HepG2 (cell line): ENCODE measurements around the gene THUMPD1. TPM values are rescaled to one million over a fixed set of nuclear protein-coding genes. Genes with fewer than 3 reads are reported as not detected.

Experiments
- EEA1 ChIP-seq: sonication (generic); formaldehyde crosslinking; IDR thresholded peaks from 2 replicates; pipeline ENCODE4 v1.5.1; 2020; ENCODE audit warnings: mild to moderate bottlenecking, missing genetic modification reagents, borderline replicate concordance
- FOXC1 ChIP-seq: sonication (generic); formaldehyde crosslinking; IDR thresholded peaks from 2 replicates; pipeline ENCODE4 v1.8.0; 2022; ENCODE audit warnings: mild to moderate bottlenecking, missing genetic modification reagents, borderline replicate concordance
- FOXJ3 ChIP-seq: sonication (generic); formaldehyde crosslinking; IDR thresholded peaks from 2 replicates; pipeline ENCODE4 v1.4.0; 2020; ENCODE audit warnings: missing genetic modification reagents, mild to moderate bottlenecking, borderline replicate concordance
- FOXO1 ChIP-seq: sonication (generic); formaldehyde crosslinking; IDR thresholded peaks from 2 replicates; pipeline ENCODE4 v1.4.0; 2020; ENCODE audit warnings: missing genetic modification reagents
- GZF1 ChIP-seq: sonication (generic); formaldehyde crosslinking; IDR thresholded peaks from 2 replicates; pipeline ENCODE4 v1.5.1; 2020; ENCODE audit warnings: mild to moderate bottlenecking, missing genetic modification reagents
- KAT7 ChIP-seq: IDR thresholded peaks from 2 replicates; pipeline ENCODE4 v1.6.1; 2018; ENCODE audit warnings: borderline replicate concordance, missing compliant biosample characterization
- KDM5A ChIP-seq: fragments of 200-600 bp; sonication (generic); IDR thresholded peaks from 2 replicates; pipeline ENCODE4 v1.7.0; 2018; ENCODE audit warnings: antibody characterized with exemption, mild to moderate bottlenecking, low read length, borderline replicate concordance
- KLF11 ChIP-seq: IDR thresholded peaks from 2 replicates; pipeline ENCODE4 v1.6.1; 2016; ENCODE audit warnings: missing compliant biosample characterization
- MYPOP ChIP-seq: sonication (generic); formaldehyde crosslinking; IDR thresholded peaks from 2 replicates; pipeline ENCODE4 v1.8.1; 2023; ENCODE audit warnings: mild to moderate bottlenecking, moderate library complexity, missing genetic modification reagents
- PHF8 ChIP-seq: sonication (generic); formaldehyde crosslinking; IDR thresholded peaks from 2 replicates; pipeline ENCODE4 v1.5.0; 2020; ENCODE audit warnings: missing genetic modification reagents
- PITX1 ChIP-seq: sonication (generic); formaldehyde crosslinking; IDR thresholded peaks from 2 replicates; pipeline ENCODE4 v1.5.1; 2020; ENCODE audit warnings: mild to moderate bottlenecking, missing genetic modification reagents
- POLR2AphosphoS2 ChIP-seq: IDR thresholded peaks from 2 replicates; pipeline ENCODE4 v1.6.1; 2011; ENCODE audit warnings: low read depth, low read length, improper control_type of control experiment
- PRPF4 ChIP-seq: fragments of 200-400 bp; formaldehyde crosslinking; IDR thresholded peaks from 2 replicates; pipeline ENCODE4 v1.6.1; 2016; ENCODE audit warnings: low read length, low read depth; ENCODE audit not compliant: poor library complexity, severe bottlenecking
- SMARCC2 ChIP-seq: fragments of 450-650 bp; IDR thresholded peaks from 2 replicates; pipeline ENCODE4 v1.6.1; 2017; ENCODE audit warnings: antibody characterized with exemption, mild to moderate bottlenecking
- SNRNP70 ChIP-seq: fragments of 200-400 bp; formaldehyde crosslinking; IDR thresholded peaks from 2 replicates; pipeline ENCODE4 v1.6.1; 2017; ENCODE audit warnings: mild to moderate bottlenecking, low read depth, low read length, moderate library complexity
- SPEN ChIP-seq: sonication (generic); formaldehyde crosslinking; IDR thresholded peaks from 2 replicates; pipeline ENCODE4 v1.5.1; 2020; ENCODE audit warnings: low read depth, mild to moderate bottlenecking, missing genetic modification reagents
- ZBTB1 ChIP-seq: sonication (generic); formaldehyde crosslinking; IDR thresholded peaks from 2 replicates; pipeline ENCODE4 v1.4.0; 2020; ENCODE audit warnings: missing genetic modification reagents, borderline replicate concordance
- ZNF234 ChIP-seq: sonication (generic); formaldehyde crosslinking; conservative IDR thresholded peaks from 2 replicates; pipeline ENCODE4 v1.5.1; 2020; ENCODE audit warnings: mild to moderate bottlenecking, missing genetic modification reagents
- ZNF709 ChIP-seq: sonication (generic); formaldehyde crosslinking; IDR thresholded peaks from 2 replicates; pipeline ENCODE4 v1.5.0; 2020; ENCODE audit warnings: mild to moderate bottlenecking, missing genetic modification reagents
- polyA plus RNA-seq, 8 experiments: library from polyadenylated mRNA; depleted of rRNA in 3 of 8; stranded (reverse) in 7 of 8; unstranded in 1 of 8; fragments of >200 nt; fragmentation: Illumina TruSeq in 4 of 8; extraction: Trizol in 4 of 8; gene quantifications; 2 replicates each; pipeline versions ENCODE4 v1.2.1 to v1.2.3, GENCODE V29; 2011 to 2016; ENCODE audit warnings: low read depth in 4 of 8, missing spikeins in 1 of 8, mixed read lengths in 1 of 8; ENCODE audit not compliant: insufficient read depth in 1 of 8
- total RNA-seq, 5 experiments: library from RNA; depleted of rRNA; stranded (reverse); fragments of >200 nt; fragmentation: Illumina TruSeq; extraction: Trizol; gene quantifications; 2 replicates each; pipeline ENCODE4 v1.2.3, GENCODE V29; 2016; ENCODE audit warnings: low read depth in 1 of 5
- TF ChIP-seq, protein P1 (sequence below): sonication (generic); formaldehyde crosslinking; IDR thresholded peaks from 2 replicates; pipeline ENCODE4 v1.4.0; 2020; ENCODE audit warnings: missing genetic modification reagents
- TF ChIP-seq, protein P2 (sequence below): sonication (generic); formaldehyde crosslinking; IDR thresholded peaks from 2 replicates; pipeline ENCODE4 v1.9.0; 2021; ENCODE audit warnings: missing genetic modification reagents, borderline replicate concordance
- TF ChIP-seq, protein P3 (sequence below): sonication (generic); formaldehyde crosslinking; IDR thresholded peaks from 2 replicates; pipeline ENCODE4 v1.5.1; 2020; ENCODE audit warnings: missing genetic modification reagents, mild to moderate bottlenecking, borderline replicate concordance
- TF ChIP-seq, protein P4 (sequence below): sonication (generic); formaldehyde crosslinking; IDR thresholded peaks from 2 replicates; pipeline ENCODE4 v1.8.1; 2023; ENCODE audit warnings: missing genetic modification reagents, inconsistent platforms, borderline replicate concordance

Gene THUMPD1
- total and polyA plus RNA-seq, 2 of the 13 experiments (the other 11 are each of a cell fraction or from before 2014, with no cell fraction given), result 22.7 to 69.1 TPM

DNA sequence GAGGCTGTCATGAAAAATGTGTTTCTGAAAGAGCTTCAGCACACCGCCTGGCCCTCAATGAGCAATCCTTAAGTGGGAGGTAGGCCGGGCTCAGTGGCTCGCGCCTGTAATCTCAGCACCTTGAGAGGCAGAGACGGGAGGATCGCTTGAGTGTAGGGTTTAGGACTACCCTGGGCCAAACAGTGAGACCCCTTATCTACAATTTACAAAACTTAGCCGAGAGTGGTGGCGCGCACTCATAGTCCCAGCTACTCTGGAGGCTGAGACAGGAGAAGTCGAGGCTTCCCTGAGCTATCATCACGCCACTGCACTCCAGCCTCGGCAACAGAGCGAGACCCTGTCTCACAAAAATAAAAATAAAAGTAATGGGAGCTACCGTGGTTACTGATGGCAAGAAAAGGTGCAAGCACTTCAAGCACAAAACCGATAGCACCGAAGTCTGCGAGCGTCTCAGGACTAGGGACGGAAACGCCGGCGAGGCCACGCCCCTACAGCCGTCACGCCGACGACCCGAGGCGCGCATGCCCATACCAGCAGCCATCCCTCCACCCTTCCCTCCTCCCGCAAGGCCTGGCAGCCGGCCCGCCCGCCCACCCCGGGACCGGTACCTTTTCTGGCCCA is 607 bp downstream of the THUMPD1 start (continued):
- TF ChIP-seq, protein P1, sequence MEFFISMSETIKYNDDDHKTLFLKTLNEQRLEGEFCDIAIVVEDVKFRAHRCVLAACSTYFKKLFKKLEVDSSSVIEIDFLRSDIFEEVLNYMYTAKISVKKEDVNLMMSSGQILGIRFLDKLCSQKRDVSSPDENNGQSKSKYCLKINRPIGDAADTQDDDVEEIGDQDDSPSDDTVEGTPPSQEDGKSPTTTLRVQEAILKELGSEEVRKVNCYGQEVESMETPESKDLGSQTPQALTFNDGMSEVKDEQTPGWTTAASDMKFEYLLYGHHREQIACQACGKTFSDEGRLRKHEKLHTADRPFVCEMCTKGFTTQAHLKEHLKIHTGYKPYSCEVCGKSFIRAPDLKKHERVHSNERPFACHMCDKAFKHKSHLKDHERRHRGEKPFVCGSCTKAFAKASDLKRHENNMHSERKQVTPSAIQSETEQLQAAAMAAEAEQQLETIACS (CRISPR knock-in tag), result no peak
- TF ChIP-seq, protein P2, sequence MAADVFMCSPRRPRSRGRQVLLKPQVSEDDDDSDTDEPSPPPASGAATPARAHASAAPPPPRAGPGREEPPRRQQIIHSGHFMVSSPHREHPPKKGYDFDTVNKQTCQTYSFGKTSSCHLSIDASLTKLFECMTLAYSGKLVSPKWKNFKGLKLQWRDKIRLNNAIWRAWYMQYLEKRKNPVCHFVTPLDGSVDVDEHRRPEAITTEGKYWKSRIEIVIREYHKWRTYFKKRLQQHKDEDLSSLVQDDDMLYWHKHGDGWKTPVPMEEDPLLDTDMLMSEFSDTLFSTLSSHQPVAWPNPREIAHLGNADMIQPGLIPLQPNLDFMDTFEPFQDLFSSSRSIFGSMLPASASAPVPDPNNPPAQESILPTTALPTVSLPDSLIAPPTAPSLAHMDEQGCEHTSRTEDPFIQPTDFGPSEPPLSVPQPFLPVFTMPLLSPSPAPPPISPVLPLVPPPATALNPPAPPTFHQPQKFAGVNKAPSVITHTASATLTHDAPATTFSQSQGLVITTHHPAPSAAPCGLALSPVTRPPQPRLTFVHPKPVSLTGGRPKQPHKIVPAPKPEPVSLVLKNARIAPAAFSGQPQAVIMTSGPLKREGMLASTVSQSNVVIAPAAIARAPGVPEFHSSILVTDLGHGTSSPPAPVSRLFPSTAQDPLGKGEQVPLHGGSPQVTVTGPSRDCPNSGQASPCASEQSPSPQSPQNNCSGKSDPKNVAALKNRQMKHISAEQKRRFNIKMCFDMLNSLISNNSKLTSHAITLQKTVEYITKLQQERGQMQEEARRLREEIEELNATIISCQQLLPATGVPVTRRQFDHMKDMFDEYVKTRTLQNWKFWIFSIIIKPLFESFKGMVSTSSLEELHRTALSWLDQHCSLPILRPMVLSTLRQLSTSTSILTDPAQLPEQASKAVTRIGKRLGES (CRISPR knock-in tag), result no peak
- TF ChIP-seq SNRNP70 (no peak), KAT7 (CRISPR knock-in tag) (no peak), ZNF234 (CRISPR knock-in tag) (no peak), GZF1 (CRISPR knock-in tag) (no peak), FOXJ3 (CRISPR knock-in tag) (no peak), POLR2AphosphoS2 (no peak), SPEN (CRISPR knock-in tag) (no peak), ZNF709 (CRISPR knock-in tag) (no peak; the same call in 1 of the 2 replicates), FOXC1 (CRISPR knock-in tag) (no peak), KLF11 (CRISPR knock-in tag) (0 out of 2 replicates have a peak, but pooled peaks have one; percentile 61), MYPOP (CRISPR knock-in tag) (no peak), KDM5A (peak; percentile 90; the same call in 1 of the 2 replicates), PITX1 (CRISPR knock-in tag) (no peak), ZBTB1 (no peak), FOXO1 (no peak), SMARCC2 (no peak), PRPF4 (no peak), EEA1 (CRISPR knock-in tag) (no peak), PHF8 (CRISPR knock-in tag) (no peak)
- TF ChIP-seq, protein P3, sequence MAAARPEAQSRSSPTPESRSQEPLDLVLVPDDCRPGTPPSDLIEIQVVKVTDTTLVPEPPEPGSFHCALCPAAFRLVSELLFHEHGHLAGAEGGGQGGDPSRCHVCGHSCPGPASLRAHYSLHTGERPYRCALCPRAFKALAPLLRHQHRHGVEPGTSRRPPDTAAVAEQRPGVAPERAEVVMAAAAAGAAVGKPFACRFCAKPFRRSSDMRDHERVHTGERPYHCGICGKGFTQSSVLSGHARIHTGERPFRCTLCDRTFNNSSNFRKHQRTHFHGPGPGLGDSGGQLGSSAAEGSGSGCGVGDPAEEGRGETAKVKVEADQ (CRISPR knock-in tag), result no peak
- TF ChIP-seq, protein P4, sequence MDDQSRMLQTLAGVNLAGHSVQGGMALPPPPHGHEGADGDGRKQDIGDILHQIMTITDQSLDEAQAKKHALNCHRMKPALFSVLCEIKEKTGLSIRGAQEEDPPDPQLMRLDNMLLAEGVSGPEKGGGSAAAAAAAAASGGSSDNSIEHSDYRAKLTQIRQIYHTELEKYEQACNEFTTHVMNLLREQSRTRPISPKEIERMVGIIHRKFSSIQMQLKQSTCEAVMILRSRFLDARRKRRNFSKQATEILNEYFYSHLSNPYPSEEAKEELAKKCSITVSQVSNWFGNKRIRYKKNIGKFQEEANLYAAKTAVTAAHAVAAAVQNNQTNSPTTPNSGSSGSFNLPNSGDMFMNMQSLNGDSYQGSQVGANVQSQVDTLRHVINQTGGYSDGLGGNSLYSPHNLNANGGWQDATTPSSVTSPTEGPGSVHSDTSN (CRISPR knock-in tag), result no peak
